HepG2 (cell line): ENCODE data around the gene AGPAT2. TPM values are rescaled to one million over a fixed set of nuclear protein-coding genes. Genes with fewer than 3 reads are reported as not detected.

ENCODE experiments used
- ATAC-seq: fragments of 200-7000 bp; cut with Tn5 transposase; 3 replicates; pipeline ENCODE4 v1.9.1; 2020; ENCODE audit warnings: mild to moderate bottlenecking, moderate library complexity
- BruUV-seq: library from RNA; stranded (reverse); fragments of 400-500 nt; replicated peaks from 2 replicates; lab custom pipeline; 2021; lab: Mats Ljungman, UMichigan
- CTCF ChIA-PET: fragments of 300-600 bp; formaldehyde crosslinking; extraction: SDS; loops from one replicate; lab custom pipeline; 2021; ENCODE audit warnings: low total read pairs, inconsistent platforms, low intra/inter-chr PET ratio; lab: Yijun Ruan, JAX
- POLR2A ChIA-PET: fragments of 350-600 bp; sonication (Branson Sonifier 250); formaldehyde crosslinking; loops from one replicate; lab custom pipeline; 2020; ENCODE audit warnings: antibody characterized with exemption, inconsistent platforms; lab: Yijun Ruan, JAX
- DNase-seq: peaks from one replicate; pipeline ENCODE4 v3.0.0-alpha.2; 2015; ENCODE audit warnings: low spot score
- FAIRE-seq: peaks from 3 replicates; lab custom pipeline; 2011; peaks lifted over from hg19 to GRCh38; lab: Jason Lieb, UNC
- H2AFZ ChIP-seq: one replicate; pipeline ENCODE4 v1.6.1; 2011; ENCODE audit warnings: low read length, inconsistent platforms
- H3K27ac ChIP-seq: fragments of 300-600 bp; 3 replicates; pipeline ENCODE4 v1.8.0; 2011; ENCODE audit warnings: mixed run types, mild to moderate bottlenecking, mixed read lengths, low read length, inconsistent platforms; ENCODE audit not compliant: insufficient read depth; ENCODE audit errors: extremely low read length
- H3K27me3 ChIP-seq, 2 experiments: fragments of 200-600 bp in 1 of 2; 2 replicates in 1 of 2; 3 replicates in 1 of 2; pipeline versions ENCODE4 v1.6.0 to v1.8.0; 2011; ENCODE audit warnings: low read length in 2 of 2, mild to moderate bottlenecking in 2 of 2, moderate library complexity in 2 of 2, inconsistent platforms in 1 of 2; ENCODE audit not compliant: insufficient read depth in 2 of 2, control insufficient read depth in 1 of 2
- H3K36me3 ChIP-seq, 2 experiments: fragments of 200-600 bp in 1 of 2; replicated peaks in 1 of 2; 2 replicates in 1 of 2; 3 replicates in 1 of 2; pipeline versions ENCODE4 v1.5.1 to v1.8.0; 2011; ENCODE audit warnings: low read length in 2 of 2, inconsistent platforms in 1 of 2; ENCODE audit not compliant: insufficient read depth in 2 of 2, control insufficient read depth in 1 of 2
- H3K4me1 ChIP-seq: 2 replicates; pipeline ENCODE4 v1.5.1; 2012; ENCODE audit warnings: low read length, inconsistent platforms; ENCODE audit not compliant: insufficient read depth
- H3K4me2 ChIP-seq: 2 replicates; pipeline ENCODE4 v1.6.0; 2011; ENCODE audit warnings: low read depth, low read length, inconsistent platforms
- H3K4me3 ChIP-seq, 3 experiments: fragments of 200-600 bp in 1 of 3; sonication (generic), shearing (Covaris generic) in 1 of 3; replicated peaks in 1 of 3; 2 replicates each; pipeline ENCODE4 v1.5.1; 2011 to 2016; ENCODE audit warnings: low read length in 3 of 3, inconsistent platforms in 2 of 3, low read depth in 2 of 3, mild to moderate bottlenecking in 2 of 3, control low read depth in 1 of 3, mixed read lengths in 1 of 3; ENCODE audit not compliant: insufficient read depth in 1 of 3
- H3K79me2 ChIP-seq: one replicate; pipeline ENCODE4 v1.6.1; 2011; ENCODE audit warnings: low read length, inconsistent platforms; ENCODE audit not compliant: insufficient read depth
- H3K9ac ChIP-seq: 2 replicates; pipeline ENCODE4 v1.6.0; 2011; ENCODE audit warnings: mild to moderate bottlenecking, low read depth, low read length, inconsistent platforms; ENCODE audit not compliant: insufficient read depth
- H3K9me3 ChIP-seq: 2 replicates; pipeline ENCODE4 v1.5.1; 2012; ENCODE audit warnings: mild to moderate bottlenecking, low read length
- H4K20me1 ChIP-seq: 2 replicates; pipeline ENCODE4 v1.6.0; 2011; ENCODE audit warnings: inconsistent platforms, mild to moderate bottlenecking, low read length, moderate library complexity; ENCODE audit not compliant: insufficient read depth
- EED ChIP-seq: sonication (generic); formaldehyde crosslinking; IDR thresholded peaks from 2 replicates; pipeline ENCODE4 v1.5.0; 2020; ENCODE audit warnings: mild to moderate bottlenecking, missing genetic modification reagents
- ESRRA ChIP-seq: sonication (generic); formaldehyde crosslinking; IDR thresholded peaks from 2 replicates; pipeline ENCODE4 v1.5.1; 2020; ENCODE audit warnings: mild to moderate bottlenecking, low read depth, missing genetic modification reagents
- MEIS1 ChIP-seq: sonication (generic); formaldehyde crosslinking; IDR thresholded peaks from 2 replicates; pipeline ENCODE4 v1.9.0; 2021; ENCODE audit warnings: mild to moderate bottlenecking, missing genetic modification reagents, moderate library complexity, borderline replicate concordance
- ONECUT2 ChIP-seq: sonication (generic); formaldehyde crosslinking; IDR thresholded peaks from 2 replicates; pipeline ENCODE4 v1.4.0; 2020; ENCODE audit warnings: missing genetic modification reagents
- RARA ChIP-seq: IDR thresholded peaks from 2 replicates; pipeline ENCODE4 v1.6.1; 2016; ENCODE audit warnings: missing genetic modification reagents, missing compliant biosample characterization
- RFXANK ChIP-seq: IDR thresholded peaks from 2 replicates; pipeline ENCODE4 v1.6.1; 2016
- YEATS2 ChIP-seq: sonication (generic); formaldehyde crosslinking; IDR thresholded peaks from 2 replicates; pipeline ENCODE4 v1.4.0; 2020; ENCODE audit warnings: missing genetic modification reagents, borderline replicate concordance
- ZNF274 ChIP-seq: sonication (generic); formaldehyde crosslinking; IDR thresholded peaks from 2 replicates; pipeline ENCODE4 v1.5.1; 2020; ENCODE audit warnings: mild to moderate bottlenecking, missing genetic modification reagents
- ZNF550 ChIP-seq: sonication (generic); formaldehyde crosslinking; IDR thresholded peaks from 2 replicates; pipeline ENCODE4 v1.4.0; 2020; ENCODE audit warnings: mild to moderate bottlenecking, missing genetic modification reagents, borderline replicate concordance
- ZNF891 ChIP-seq: sonication (generic); formaldehyde crosslinking; IDR thresholded peaks from 2 replicates; pipeline ENCODE4 v1.5.0; 2020; ENCODE audit warnings: mild to moderate bottlenecking, missing genetic modification reagents
- WGBS: methylation state at CpG from one replicate; pipeline ENCODE4 v1.1.6; 2017; ENCODE audit warnings: low lambda C conversion rate; 5-methylcytosine and 5-hydroxymethylcytosine counted together
- in situ Hi-C: cut with HindIII; loops from 2 replicates; pipeline ENCODE4 v1.10.0; 2017; ENCODE audit warnings: low pct_unique_long_range_greater_than_20kb; ENCODE audit not compliant: extremely low pct_ligation_motif_present
- intact Hi-C: fragments of 100-400 bp; cut with micrococcal nuclease; formaldehyde crosslinking; loops from one replicate; pipeline ENCODE4 v1.10.0; 2022; ENCODE audit not compliant: unreplicated experiment
- polyA plus RNA-seq, 8 experiments: library from polyadenylated mRNA; depleted of rRNA in 3 of 8; stranded (reverse) in 7 of 8; unstranded in 1 of 8; fragments of >200 nt; fragmentation: Illumina TruSeq in 4 of 8; extraction: Trizol in 4 of 8; gene quantifications; 2 replicates each; pipeline versions ENCODE4 v1.2.1 to v1.2.3, GENCODE V29; 2011 to 2016; ENCODE audit warnings: low read depth in 4 of 8, missing spikeins in 1 of 8, mixed read lengths in 1 of 8; ENCODE audit not compliant: insufficient read depth in 1 of 8
- total RNA-seq, 5 experiments: library from RNA; depleted of rRNA; stranded (reverse); fragments of >200 nt; fragmentation: Illumina TruSeq; extraction: Trizol; gene quantifications; 2 replicates each; pipeline ENCODE4 v1.2.3, GENCODE V29; 2016; ENCODE audit warnings: low read depth in 1 of 5
- TF ChIP-seq, protein P1 (sequence below): sonication (generic); formaldehyde crosslinking; conservative IDR thresholded peaks from 2 replicates; pipeline ENCODE4 v1.8.0; 2022; ENCODE audit warnings: low read depth, missing genetic modification reagents
- TF ChIP-seq, protein P2 (sequence below): sonication (generic); formaldehyde crosslinking; IDR thresholded peaks from 2 replicates; pipeline ENCODE4 v1.5.1; 2020; ENCODE audit warnings: mild to moderate bottlenecking, missing genetic modification reagents, moderate library complexity

Gene AGPAT2
- total and polyA plus RNA-seq, 2 of the 13 experiments (the other 11 are each of a cell fraction or from before 2014, with no cell fraction given): 3.9 to 25.8 TPM

DNA sequence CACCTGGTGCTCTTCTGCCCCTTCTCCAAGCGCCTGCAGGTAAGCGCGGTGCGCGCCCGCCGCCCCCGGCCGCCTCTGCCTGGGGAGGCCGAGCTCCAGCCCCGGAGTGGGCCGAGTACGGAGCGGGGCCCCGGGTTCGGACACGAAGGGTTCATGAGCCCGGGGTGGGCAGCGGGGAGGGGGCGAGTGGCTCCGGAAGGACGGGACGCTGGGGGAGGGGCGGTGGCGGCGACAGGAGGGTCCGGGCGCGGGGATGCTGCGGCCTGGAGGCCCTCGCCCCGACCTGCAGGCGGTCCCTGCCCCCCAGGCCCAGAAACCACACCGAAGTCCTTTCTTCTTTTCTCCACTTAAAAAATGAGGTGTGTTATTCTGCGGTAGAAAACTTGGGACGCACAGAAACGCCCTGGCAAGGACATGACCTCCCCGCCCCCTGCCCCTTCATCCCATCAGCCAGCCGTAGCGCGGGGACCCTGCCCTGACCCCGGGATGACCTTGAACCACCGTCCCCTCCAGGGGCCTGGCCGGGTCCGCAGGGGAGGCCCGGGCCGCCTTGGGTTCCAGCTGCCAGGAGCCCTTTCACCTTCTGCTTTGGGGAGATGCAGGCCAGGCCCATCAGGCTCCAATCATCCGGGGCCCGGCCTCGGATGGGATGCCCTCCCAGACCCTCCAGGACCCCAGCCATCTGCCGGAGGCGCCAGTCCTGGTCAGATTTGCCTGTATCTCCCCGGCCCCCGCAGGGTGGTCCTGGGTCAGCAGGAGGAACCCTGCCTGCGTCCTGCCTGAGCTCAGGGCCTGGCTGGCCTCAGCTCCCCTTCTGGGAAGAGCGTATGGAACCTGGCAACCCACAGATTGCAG is 25.7 kb upstream of the AGPAT2 start:
- WGBS: 0% methylated on average over 1 of the region's 56 CpGs
- H3K4me1 ChIP-seq: peaks cover 27% of the 10 kb centered on the region
- no peak for DNase-seq
- TF ChIP-seq, protein P1, sequence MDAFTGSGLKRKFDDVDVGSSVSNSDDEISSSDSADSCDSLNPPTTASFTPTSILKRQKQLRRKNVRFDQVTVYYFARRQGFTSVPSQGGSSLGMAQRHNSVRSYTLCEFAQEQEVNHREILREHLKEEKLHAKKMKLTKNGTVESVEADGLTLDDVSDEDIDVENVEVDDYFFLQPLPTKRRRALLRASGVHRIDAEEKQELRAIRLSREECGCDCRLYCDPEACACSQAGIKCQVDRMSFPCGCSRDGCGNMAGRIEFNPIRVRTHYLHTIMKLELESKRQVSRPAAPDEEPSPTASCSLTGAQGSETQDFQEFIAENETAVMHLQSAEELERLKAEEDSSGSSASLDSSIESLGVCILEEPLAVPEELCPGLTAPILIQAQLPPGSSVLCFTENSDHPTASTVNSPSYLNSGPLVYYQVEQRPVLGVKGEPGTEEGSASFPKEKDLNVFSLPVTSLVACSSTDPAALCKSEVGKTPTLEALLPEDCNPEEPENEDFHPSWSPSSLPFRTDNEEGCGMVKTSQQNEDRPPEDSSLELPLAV (CRISPR knock-in tag): no peak
- no peak for TF ChIP-seq RFXANK (CRISPR knock-in tag)
- no peak for TF ChIP-seq ZNF891
- TF ChIP-seq RARA (CRISPR knock-in tag): peak; percentile 35; the same call in 1 of the 2 replicates
- peak; percentile 70 for TF ChIP-seq ESRRA (CRISPR knock-in tag)
- TF ChIP-seq EED (CRISPR knock-in tag): no peak
- TF ChIP-seq ZNF274 (CRISPR knock-in tag): no peak
- no peak for TF ChIP-seq ONECUT2 (CRISPR knock-in tag)
- 0 out of 2 replicates have a peak, but pooled peaks have one; percentile 66 for TF ChIP-seq ZNF550 (CRISPR knock-in tag)
- TF ChIP-seq, protein P2, sequence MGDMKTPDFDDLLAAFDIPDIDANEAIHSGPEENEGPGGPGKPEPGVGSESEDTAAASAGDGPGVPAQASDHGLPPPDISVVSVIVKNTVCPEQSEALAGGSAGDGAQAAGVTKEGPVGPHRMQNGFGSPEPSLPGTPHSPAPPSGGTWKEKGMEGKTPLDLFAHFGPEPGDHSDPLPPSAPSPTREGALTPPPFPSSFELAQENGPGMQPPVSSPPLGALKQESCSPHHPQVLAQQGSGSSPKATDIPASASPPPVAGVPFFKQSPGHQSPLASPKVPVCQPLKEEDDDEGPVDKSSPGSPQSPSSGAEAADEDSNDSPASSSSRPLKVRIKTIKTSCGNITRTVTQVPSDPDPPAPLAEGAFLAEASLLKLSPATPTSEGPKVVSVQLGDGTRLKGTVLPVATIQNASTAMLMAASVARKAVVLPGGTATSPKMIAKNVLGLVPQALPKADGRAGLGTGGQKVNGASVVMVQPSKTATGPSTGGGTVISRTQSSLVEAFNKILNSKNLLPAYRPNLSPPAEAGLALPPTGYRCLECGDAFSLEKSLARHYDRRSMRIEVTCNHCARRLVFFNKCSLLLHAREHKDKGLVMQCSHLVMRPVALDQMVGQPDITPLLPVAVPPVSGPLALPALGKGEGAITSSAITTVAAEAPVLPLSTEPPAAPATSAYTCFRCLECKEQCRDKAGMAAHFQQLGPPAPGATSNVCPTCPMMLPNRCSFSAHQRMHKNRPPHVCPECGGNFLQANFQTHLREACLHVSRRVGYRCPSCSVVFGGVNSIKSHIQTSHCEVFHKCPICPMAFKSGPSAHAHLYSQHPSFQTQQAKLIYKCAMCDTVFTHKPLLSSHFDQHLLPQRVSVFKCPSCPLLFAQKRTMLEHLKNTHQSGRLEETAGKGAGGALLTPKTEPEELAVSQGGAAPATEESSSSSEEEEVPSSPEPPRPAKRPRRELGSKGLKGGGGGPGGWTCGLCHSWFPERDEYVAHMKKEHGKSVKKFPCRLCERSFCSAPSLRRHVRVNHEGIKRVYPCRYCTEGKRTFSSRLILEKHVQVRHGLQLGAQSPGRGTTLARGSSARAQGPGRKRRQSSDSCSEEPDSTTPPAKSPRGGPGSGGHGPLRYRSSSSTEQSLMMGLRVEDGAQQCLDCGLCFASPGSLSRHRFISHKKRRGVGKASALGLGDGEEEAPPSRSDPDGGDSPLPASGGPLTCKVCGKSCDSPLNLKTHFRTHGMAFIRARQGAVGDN (CRISPR knock-in tag): 0 out of 2 replicates have a peak, but pooled peaks have one; percentile 10
- no peak for TF ChIP-seq MEIS1 (CRISPR knock-in tag)
- TF ChIP-seq YEATS2 (CRISPR knock-in tag): no peak
- ChIA-PET CTCF (no interaction called here), POLR2A (interaction anchor here (0.6 to 3.8 kb wide), 2 partner anchors 15 to 805 kb away, joined by 5 to 17 read pairs; partner anchors contain the start of gene CAMSAP1)
- H4K20me1 ChIP-seq: no peaks in the 10 kb centered on the region
- H3K27ac ChIP-seq: no peak overlapping the region
- no peaks in the 10 kb centered on the region for H3K9me3 ChIP-seq
- intact Hi-C loops: no loop called here
- in situ Hi-C loops: no loop called here
- H3K4me2 ChIP-seq: peak overlapping the region; percentile 65
- no TSS peak for BruUV-seq
- peaks cover 5 to 42% of the 10 kb centered on the region in 2 experiments; a peak in 3 of 5 replicates for H3K27me3 ChIP-seq
- H3K36me3 ChIP-seq: no peaks in the 10 kb centered on the region
- peak overlapping the region; percentile 43; the same call in 1 of the 2 replicates for H3K9ac ChIP-seq
- no peak for FAIRE-seq
- no peak overlapping the region for H2AFZ ChIP-seq
- peak overlapping the region; percentile 32 to 66 (median 54); a peak in 5 of 6 replicates for H3K4me3 ChIP-seq
- ATAC-seq: peak; percentile 4; the same call in 2 of the 3 replicates
- H3K79me2 ChIP-seq: no peaks in the 10 kb centered on the region
